Neural cell (in vitro differentiated cells): ENCODE results near the gene PTPRG. TPM values are rescaled to one million over a fixed set of nuclear protein-coding genes. Genes with fewer than 3 reads are reported as not detected.

ENCODE experiments used
- H2AFZ ChIP-seq: fragments of 200-600, 300-800 bp; sonication (generic), shearing (Covaris generic); 2 replicates; pipeline ENCODE4 v1.6.0; 2014; ENCODE audit warnings: low read depth, mild to moderate bottlenecking, antibody characterized with exemption, low read length, moderate library complexity
- H3F3A ChIP-seq: fragments of 200-600 bp; shearing (Covaris generic); 2 replicates; pipeline ENCODE4 v1.6.1; 2016; ENCODE audit warnings: mild to moderate bottlenecking, moderate library complexity, mixed read lengths, antibody characterized with exemption, low read length; ENCODE audit not compliant: insufficient read depth, poor library complexity, severe bottlenecking
- H3K27ac ChIP-seq: fragments of 200-600, 300-800 bp; sonication (generic), shearing (Covaris generic); 2 replicates; pipeline ENCODE4 v1.5.1; 2014; ENCODE audit warnings: mild to moderate bottlenecking, low read length, moderate library complexity
- H3K27me3 ChIP-seq: fragments of 300-800, 200-600 bp; sonication (generic), shearing (Covaris generic); 2 replicates; pipeline ENCODE4 v1.6.0; 2014; ENCODE audit warnings: mild to moderate bottlenecking, low read depth, low read length, moderate library complexity; ENCODE audit not compliant: insufficient read depth
- H3K36me3 ChIP-seq: fragments of 300-800, 200-600 bp; sonication (generic), shearing (Covaris generic); 2 replicates; pipeline ENCODE4 v1.5.1; 2014; ENCODE audit warnings: mild to moderate bottlenecking, antibody characterized with exemption, low read length, moderate library complexity; ENCODE audit not compliant: insufficient read depth
- H3K4me2 ChIP-seq: fragments of 300-800, 200-600 bp; sonication (generic), shearing (Covaris generic); 2 replicates; pipeline ENCODE4 v1.6.0; 2014; ENCODE audit warnings: mild to moderate bottlenecking, low read length
- H3K4me3 ChIP-seq: fragments of 300-800, 200-600 bp; sonication (generic), shearing (Covaris generic); 2 replicates; pipeline ENCODE4 v1.5.1; 2014; ENCODE audit warnings: mild to moderate bottlenecking, low read length, moderate library complexity
- H3K79me2 ChIP-seq: fragments of 200-600 bp; shearing (Covaris generic); replicated peaks from 2 replicates; pipeline ENCODE4 v1.6.0; 2014; ENCODE audit warnings: mild to moderate bottlenecking, low read length, moderate library complexity; ENCODE audit not compliant: insufficient read depth
- H3K9ac ChIP-seq: fragments of 300-800, 200-600 bp; sonication (generic), shearing (Covaris generic); 2 replicates; pipeline ENCODE4 v1.6.1; 2016; ENCODE audit warnings: mild to moderate bottlenecking, low read length, mixed read lengths
- H3K9me2 ChIP-seq: fragments of 200-600 bp; shearing (Covaris generic); 2 replicates; pipeline ENCODE4 v1.6.1; 2016; ENCODE audit warnings: mild to moderate bottlenecking, low read length, mixed read lengths; ENCODE audit not compliant: insufficient read depth
- H3K9me3 ChIP-seq: fragments of 200-600, 300-800 bp; sonication (generic), shearing (Covaris generic); 2 replicates; pipeline ENCODE4 v1.6.1; 2016; ENCODE audit warnings: mild to moderate bottlenecking, mixed run types, low read length, moderate library complexity, mixed read lengths
- H4K20me1 ChIP-seq: fragments of 200-600 bp; shearing (Covaris generic); 2 replicates; pipeline ENCODE4 v1.6.1; 2016; ENCODE audit warnings: mild to moderate bottlenecking, mixed run types; ENCODE audit not compliant: insufficient read depth
- EP300 ChIP-seq: fragments of 450-650 bp; conservative IDR thresholded peaks from 2 replicates; pipeline ENCODE4 v1.6.1; 2014; ENCODE audit warnings: antibody characterized with exemption, mild to moderate bottlenecking, moderate library complexity; ENCODE audit not compliant: poor library complexity, severe bottlenecking
- EZH2 ChIP-seq: fragments of 200-600, 300-800 bp; shearing (Covaris generic), sonication (generic); IDR thresholded peaks from 2 replicates; pipeline ENCODE4 v1.6.1; 2014; ENCODE audit warnings: antibody characterized with exemption, low read length, borderline replicate concordance, mild to moderate bottlenecking; ENCODE audit not compliant: insufficient read depth, poor library complexity, severe bottlenecking
- POLR2AphosphoS5 ChIP-seq: IDR thresholded peaks from 2 replicates; pipeline ENCODE4 v1.6.1; 2012
- RAD21 ChIP-seq: fragments of 450-650 bp; conservative IDR thresholded peaks from 2 replicates; pipeline ENCODE4 v1.6.1; 2014; ENCODE audit warnings: antibody characterized with exemption, mild to moderate bottlenecking, moderate library complexity
- SMC3 ChIP-seq: fragments of 450-650 bp; conservative IDR thresholded peaks from 2 replicates; pipeline ENCODE4 v1.6.1; 2014; ENCODE audit warnings: antibody characterized with exemption, mild to moderate bottlenecking, moderate library complexity; ENCODE audit not compliant: poor library complexity
- polyA plus RNA-seq: library from polyadenylated mRNA; depleted of rRNA; stranded (reverse); fragments of >200 nt; gene quantifications from 2 replicates; pipeline ENCODE4 v1.2.3, GENCODE V29; 2014
- TF ChIP-seq, protein P1 (sequence below): IDR thresholded peaks from 2 replicates; pipeline ENCODE4 v1.6.1; 2012; ENCODE audit warnings: borderline replicate concordance
- TF ChIP-seq, protein P2 (sequence below): fragments of 450-650 bp; IDR thresholded peaks from 2 replicates; pipeline ENCODE4 v1.5.1; 2014; ENCODE audit warnings: antibody characterized with exemption, mild to moderate bottlenecking, moderate library complexity; ENCODE audit not compliant: poor library complexity, severe bottlenecking

The PTPRG gene
- polyA plus RNA-seq, 1 donor from 2014 or later, result 33.1 TPM

DNA sequence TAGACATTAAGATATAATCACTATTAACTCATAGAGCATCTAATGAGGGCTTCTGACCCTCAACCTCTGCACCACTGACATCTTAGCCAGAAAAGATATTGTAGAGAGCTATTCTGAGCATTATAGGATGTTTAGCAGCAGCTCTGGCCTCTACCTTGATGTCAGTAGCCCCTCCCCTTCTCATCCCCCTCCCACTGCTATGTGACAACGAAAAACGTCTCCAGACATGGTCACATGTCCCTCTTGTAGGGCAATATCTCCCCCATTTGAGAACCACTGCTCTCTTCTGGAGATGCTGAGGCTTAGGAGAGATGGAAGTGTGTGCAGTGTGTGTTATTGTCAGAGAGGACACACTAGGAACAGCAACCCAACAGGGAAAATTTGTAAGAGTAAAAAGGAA, 569.7 kb downstream of the PTPRG start:
- Histone ChIP-seq H3K9me2 (no peaks in the 10 kb centered on the region), H3K4me2 (no peak overlapping the region), H3K27me3 (no peaks in the 10 kb centered on the region), H3F3A (no peaks in the 10 kb centered on the region), H3K27ac (no peak overlapping the region), H3K9ac (no peak overlapping the region), H3K79me2 (no peaks in the 10 kb centered on the region), H3K36me3 (no peaks in the 10 kb centered on the region), H4K20me1 (no peaks in the 10 kb centered on the region), H2AFZ (no peak overlapping the region), H3K4me3 (no peak overlapping the region), H3K9me3 (no peaks in the 10 kb centered on the region)
- TF ChIP-seq POLR2AphosphoS5 (no peak), SMC3 (no peak), EZH2 (no peak)

DNA sequence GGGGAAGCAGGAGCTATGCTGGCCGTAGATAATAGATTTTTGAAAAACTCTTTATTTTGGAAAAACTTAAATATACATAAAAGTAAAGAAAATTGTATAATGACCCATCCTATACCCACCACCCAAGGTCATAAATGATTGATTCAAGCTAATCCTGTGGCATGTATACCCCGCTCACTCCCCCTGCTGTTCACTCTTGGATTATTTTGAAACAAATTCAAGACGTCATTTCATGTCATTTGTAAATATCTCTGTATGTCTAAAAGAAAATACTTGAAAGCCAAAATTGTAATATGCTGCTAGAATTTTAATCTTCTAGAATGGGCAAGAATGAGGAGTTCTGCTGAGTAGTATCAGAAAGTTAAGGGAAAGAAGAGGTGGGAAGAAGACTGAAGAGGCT, 570.2 kb downstream of the PTPRG start:
- no peak overlapping the region for H3K9ac ChIP-seq
- no peaks in the 10 kb centered on the region for H3K9me3 ChIP-seq
- H3K9me2 ChIP-seq, result no peaks in the 10 kb centered on the region
- no peak overlapping the region for H3K4me3 ChIP-seq
- no peaks in the 10 kb centered on the region for H3K79me2 ChIP-seq
- H2AFZ ChIP-seq, result no peak overlapping the region
- no peaks in the 10 kb centered on the region for H3K27me3 ChIP-seq
- H3K4me2 ChIP-seq, result no peak overlapping the region
- H4K20me1 ChIP-seq, result no peaks in the 10 kb centered on the region
- no peak overlapping the region for H3K27ac ChIP-seq
- no peak for TF ChIP-seq POLR2AphosphoS5
- no peak for TF ChIP-seq EZH2
- TF ChIP-seq, protein P1, sequence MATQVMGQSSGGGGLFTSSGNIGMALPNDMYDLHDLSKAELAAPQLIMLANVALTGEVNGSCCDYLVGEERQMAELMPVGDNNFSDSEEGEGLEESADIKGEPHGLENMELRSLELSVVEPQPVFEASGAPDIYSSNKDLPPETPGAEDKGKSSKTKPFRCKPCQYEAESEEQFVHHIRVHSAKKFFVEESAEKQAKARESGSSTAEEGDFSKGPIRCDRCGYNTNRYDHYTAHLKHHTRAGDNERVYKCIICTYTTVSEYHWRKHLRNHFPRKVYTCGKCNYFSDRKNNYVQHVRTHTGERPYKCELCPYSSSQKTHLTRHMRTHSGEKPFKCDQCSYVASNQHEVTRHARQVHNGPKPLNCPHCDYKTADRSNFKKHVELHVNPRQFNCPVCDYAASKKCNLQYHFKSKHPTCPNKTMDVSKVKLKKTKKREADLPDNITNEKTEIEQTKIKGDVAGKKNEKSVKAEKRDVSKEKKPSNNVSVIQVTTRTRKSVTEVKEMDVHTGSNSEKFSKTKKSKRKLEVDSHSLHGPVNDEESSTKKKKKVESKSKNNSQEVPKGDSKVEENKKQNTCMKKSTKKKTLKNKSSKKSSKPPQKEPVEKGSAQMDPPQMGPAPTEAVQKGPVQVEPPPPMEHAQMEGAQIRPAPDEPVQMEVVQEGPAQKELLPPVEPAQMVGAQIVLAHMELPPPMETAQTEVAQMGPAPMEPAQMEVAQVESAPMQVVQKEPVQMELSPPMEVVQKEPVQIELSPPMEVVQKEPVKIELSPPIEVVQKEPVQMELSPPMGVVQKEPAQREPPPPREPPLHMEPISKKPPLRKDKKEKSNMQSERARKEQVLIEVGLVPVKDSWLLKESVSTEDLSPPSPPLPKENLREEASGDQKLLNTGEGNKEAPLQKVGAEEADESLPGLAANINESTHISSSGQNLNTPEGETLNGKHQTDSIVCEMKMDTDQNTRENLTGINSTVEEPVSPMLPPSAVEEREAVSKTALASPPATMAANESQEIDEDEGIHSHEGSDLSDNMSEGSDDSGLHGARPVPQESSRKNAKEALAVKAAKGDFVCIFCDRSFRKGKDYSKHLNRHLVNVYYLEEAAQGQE, result no peak
- TF ChIP-seq SMC3, result peak; percentile 71
- TF ChIP-seq RAD21, result peak; percentile 68
- TF ChIP-seq, protein P2, sequence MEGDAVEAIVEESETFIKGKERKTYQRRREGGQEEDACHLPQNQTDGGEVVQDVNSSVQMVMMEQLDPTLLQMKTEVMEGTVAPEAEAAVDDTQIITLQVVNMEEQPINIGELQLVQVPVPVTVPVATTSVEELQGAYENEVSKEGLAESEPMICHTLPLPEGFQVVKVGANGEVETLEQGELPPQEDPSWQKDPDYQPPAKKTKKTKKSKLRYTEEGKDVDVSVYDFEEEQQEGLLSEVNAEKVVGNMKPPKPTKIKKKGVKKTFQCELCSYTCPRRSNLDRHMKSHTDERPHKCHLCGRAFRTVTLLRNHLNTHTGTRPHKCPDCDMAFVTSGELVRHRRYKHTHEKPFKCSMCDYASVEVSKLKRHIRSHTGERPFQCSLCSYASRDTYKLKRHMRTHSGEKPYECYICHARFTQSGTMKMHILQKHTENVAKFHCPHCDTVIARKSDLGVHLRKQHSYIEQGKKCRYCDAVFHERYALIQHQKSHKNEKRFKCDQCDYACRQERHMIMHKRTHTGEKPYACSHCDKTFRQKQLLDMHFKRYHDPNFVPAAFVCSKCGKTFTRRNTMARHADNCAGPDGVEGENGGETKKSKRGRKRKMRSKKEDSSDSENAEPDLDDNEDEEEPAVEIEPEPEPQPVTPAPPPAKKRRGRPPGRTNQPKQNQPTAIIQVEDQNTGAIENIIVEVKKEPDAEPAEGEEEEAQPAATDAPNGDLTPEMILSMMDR, result peak; percentile 63
- no peak for TF ChIP-seq EP300
- H3K36me3 ChIP-seq, result no peaks in the 10 kb centered on the region
- H3F3A ChIP-seq, result no peaks in the 10 kb centered on the region

DNA sequence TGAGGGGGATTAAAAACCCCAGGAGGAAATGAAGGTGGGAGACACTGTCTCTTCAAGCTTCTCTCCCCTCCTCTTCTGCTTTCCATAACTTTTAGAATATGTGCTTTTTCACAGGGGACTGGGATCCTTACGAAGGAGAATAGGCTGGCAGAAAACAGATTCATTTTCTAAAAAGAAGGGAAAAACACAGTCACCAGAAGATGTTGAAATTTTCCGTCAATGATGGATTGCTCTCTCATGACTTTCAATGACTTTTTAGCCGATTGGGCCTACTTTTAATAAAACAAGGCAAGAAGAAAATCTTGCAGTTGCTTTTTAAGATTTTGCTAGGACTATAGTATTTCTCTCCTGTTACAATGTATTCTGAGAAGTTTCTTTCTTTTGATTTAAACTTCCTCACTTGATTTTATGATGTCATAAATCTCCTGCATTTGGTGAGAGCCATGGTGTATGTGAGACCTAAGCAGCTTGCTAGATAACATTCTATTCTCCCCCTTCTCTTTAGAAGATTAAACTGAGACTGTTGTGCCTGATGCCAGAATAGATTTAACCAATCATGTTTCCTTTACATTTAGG, 570.7 kb downstream of the PTPRG start:
- Histone ChIP-seq H3K27me3 (no peaks in the 10 kb centered on the region), H3K79me2 (no peaks in the 10 kb centered on the region), H4K20me1 (no peaks in the 10 kb centered on the region), H3K27ac (no peak overlapping the region), H3K9me2 (no peaks in the 10 kb centered on the region), H3K9me3 (no peaks in the 10 kb centered on the region), H3K4me3 (no peak overlapping the region), H3K9ac (no peak overlapping the region), H3F3A (no peaks in the 10 kb centered on the region), H3K4me2 (no peak overlapping the region), H2AFZ (no peak overlapping the region), H3K36me3 (no peaks in the 10 kb centered on the region)
- TF ChIP-seq EP300, result no peak
